HG03354 (cell line): ENCODE measurements around the gene ATP2A3.

Source experiments
- ATAC-seq: cut with Tn5 transposase; IDR thresholded peaks from one replicate; pipeline ENCODE4 v1.9.1; 2021; ENCODE audit warnings: mild to moderate bottlenecking; ENCODE audit not compliant: unreplicated experiment, poor library complexity, severe bottlenecking

The ATP2A3 gene

DNA sequence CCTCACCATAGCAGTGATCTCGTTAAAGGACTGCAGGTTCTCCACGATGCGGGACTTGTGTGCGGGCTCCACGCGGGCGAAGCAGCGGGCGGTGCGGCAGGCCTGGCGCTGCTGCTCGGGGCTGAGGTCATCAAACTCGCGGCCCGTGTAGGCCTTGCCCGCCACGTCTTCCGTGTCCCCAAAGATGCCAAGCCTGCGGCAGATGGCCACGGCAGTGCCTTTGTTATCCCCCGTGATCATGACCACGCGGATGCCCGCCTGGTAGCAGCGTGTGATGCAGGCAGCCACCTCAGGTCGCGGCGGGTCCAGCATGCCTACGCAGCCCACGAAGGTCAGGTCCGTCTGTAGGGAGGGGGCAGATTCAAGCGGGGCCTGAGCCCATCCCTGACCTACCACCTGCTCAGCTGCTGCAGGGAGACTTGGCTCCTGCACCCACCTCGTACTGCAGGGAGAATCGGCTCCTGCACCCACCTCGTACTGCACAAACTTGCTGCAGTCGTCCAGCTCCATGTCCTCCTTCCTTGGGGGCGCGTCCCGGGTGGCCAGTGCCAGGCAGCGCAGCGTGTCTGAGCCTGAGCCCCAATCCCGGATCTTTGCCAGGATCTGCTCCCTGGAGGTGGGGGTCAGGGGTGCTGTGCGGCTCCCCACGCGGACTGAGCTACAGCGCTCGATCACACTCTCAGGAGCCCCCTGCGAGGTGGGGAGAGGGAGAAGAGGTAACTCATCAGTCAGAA, 23.1 kb downstream of the ATP2A3 start:
- no peak for ATAC-seq

DNA sequence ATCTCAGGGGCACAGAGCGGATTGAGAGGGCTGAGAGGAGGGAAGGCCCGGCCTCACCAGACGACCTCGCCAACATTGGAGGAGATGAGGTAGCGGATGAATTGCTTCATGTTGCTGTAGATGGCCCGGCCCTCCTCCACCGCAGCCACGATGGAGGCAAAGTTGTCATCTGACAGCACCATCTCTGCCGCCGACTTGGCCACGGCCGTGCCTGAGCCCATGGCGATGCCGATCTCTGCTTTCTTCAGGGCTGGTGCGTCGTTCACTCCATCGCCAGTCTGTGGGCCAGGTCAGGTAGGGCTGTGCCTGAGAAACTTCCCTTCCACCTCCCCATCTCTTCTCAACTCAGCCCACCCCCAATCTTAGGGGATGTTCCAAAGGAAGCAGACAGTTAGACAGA, 26.9 kb downstream of the ATP2A3 start:
- no peak for ATAC-seq

- no peak for ATAC-seq
Measured at GRCh38 chr17:3935825-3936355, 28.3 kb downstream of the ATP2A3 start.

DNA sequence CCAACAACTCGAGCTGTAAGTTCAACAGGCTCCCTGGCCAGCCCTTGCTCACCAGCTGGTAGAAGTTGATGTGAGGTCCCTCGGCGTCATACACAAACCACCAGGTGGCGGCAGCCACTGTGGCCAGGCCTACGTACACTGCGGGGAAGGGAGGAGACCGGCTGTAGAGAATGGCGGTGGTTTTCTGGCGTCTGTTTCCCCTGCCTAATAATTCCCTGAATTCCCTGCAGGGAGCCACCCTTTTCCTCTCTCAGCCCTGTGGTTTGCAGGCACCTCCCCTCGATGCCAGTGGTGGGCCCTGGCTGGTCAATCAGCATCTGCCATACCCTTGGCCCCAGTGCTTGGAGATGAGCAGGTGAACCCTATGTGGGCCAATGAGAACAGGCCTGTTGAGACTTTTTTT, 29.1 kb downstream of the ATP2A3 start:
- no peak for ATAC-seq

DNA sequence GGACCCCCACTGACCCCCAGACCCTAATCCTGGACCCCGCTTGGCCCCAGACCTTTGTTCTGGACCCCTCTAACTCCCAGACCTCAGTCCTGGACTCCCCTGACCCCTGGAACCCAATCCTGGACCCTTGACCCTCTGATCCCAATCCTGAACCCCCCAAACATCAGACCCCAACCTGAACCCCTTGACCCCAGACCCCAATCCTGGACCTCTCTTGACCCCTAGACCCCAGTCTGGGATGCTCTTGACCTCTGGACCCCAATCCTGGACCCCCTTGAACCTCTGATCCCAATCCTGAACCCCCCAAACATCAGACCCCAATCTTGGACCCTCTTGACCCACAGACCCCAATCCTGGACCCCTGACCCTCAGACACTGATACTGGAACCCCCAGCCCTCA, 34.5 kb downstream of the ATP2A3 start:
- no peak for ATAC-seq

DNA sequence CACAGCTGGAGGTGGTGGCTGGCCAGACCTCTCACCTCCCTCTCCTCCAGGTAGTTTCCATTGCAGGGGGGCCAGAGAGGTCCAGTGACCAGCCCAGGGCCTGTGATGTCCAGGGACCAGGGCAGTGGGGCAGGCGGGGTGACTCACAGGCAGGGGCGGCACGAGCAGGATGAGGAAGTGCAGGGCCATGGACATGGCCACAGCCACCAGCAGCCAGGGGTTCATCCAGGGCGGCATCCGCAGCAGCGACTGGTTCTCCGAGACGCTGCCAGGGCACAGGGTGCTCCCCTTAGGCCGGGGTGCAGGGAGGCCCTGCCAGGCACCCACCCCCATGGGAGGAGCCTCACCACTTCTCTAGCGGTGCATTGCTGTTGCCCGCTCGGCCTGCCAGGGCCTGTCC, 35.1 kb downstream of the ATP2A3 start:
- no peak for ATAC-seq

GRCh38 chr17:3928406-3928805, 35.8 kb downstream of the ATP2A3 start:
- ATAC-seq, result no peak

GRCh38 chr17:3927628-3928340, 36.5 kb downstream of the ATP2A3 start:
- ATAC-seq, result no peak

- no peak for ATAC-seq
Measured at GRCh38 chr17:3926860-3927627, 37.2 kb downstream of the ATP2A3 start.

GRCh38 chr17:3925684-3926485, 38.4 kb downstream of the ATP2A3 start:
- no peak for ATAC-seq

- no peak for ATAC-seq
Measured at GRCh38 chr17:3924512-3925350, 39.5 kb downstream of the ATP2A3 start.

- no peak for ATAC-seq
Measured at GRCh38 chr17:3923466-3924190, 40.6 kb downstream of the ATP2A3 start.

- no peak for ATAC-seq
Measured at GRCh38 chr17:3922765-3923164, 41.5 kb downstream of the ATP2A3 start.

DNA sequence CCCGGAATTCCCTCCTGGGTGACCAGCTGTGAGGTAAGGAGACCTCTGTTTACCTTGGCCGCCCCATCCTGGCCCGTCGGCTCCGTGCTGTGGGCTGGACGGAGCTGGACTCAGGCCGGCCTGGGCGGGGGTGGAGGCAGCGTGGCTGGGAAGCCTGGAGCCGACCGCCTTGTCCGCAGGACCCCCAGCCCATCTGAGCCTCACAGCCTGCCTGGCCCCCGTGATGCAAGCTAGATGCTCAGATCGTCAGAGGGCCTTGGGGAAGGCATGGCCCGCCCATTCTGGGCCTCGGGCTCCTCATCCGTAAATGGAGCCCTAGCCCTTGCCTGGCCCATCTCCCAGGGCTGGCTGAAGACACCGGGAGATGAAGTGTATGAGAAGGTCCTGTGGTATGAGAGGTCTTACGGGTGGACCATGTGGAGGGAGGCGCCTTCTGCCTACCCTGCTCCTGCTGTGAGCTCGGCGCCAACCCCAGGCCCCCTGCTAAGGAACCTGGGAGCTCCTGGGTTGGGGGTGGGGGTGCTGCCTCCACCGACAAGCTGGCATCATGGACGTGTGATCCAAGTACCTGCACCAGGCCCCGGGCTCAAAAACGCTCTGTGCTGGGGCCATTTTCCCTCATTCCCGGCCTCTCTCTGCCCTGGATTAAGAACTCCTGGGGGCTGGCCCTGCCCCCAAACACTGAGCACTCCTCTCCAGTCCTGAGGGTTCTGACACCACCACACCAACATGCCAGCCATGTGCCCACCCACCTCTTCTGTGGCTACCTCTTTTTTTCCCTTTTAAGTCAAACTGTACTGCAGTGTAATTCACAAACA, 42.5 kb downstream of the ATP2A3 start:
- no peak for ATAC-seq

DNA sequence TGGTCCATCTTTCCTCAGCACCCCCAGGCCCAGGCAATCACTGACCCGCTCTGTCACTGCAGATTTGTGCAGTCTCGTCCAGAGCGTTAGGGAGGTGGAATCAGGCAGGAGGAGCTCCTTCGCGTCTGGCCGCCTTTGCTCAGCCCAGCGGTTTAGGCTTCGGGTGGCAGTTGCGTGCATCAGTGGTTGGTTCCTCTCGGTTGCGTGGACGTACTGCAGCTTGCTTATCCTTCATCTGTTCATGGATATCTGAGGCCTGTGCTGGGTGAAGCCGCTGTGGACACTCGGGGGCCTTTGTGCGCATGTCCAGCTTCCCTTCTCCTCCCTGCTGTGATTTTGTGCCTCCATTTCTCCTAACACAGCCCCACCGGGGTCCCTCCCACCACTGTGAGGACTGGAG, 43.2 kb downstream of the ATP2A3 start:
- no peak for ATAC-seq

DNA sequence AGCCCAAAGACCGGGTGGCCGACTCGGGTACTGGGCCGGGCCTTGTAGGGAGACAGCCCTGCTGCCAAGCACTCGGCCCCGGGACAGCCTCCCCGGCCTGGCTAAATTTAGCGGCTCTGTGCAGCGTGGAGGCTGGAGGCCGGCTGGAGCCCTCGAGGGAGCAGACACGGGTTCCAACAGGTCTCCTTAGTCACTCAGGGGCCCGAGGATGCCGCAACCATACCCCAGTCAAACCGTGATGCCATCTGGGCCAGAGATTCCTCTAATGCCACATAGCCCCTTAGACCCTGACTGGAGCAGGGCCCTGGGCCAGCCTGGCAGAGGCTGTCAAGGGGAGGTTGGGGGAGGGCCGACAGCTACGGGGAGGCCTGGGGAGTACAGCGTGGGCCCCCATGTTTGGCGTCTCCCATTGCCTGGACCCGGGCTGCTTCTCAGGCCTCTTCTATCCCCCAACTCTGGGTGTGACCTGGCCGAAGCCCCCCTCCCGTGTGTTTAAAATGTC, 45.1 kb downstream of the ATP2A3 start:
- ATAC-seq, result no peak

DNA sequence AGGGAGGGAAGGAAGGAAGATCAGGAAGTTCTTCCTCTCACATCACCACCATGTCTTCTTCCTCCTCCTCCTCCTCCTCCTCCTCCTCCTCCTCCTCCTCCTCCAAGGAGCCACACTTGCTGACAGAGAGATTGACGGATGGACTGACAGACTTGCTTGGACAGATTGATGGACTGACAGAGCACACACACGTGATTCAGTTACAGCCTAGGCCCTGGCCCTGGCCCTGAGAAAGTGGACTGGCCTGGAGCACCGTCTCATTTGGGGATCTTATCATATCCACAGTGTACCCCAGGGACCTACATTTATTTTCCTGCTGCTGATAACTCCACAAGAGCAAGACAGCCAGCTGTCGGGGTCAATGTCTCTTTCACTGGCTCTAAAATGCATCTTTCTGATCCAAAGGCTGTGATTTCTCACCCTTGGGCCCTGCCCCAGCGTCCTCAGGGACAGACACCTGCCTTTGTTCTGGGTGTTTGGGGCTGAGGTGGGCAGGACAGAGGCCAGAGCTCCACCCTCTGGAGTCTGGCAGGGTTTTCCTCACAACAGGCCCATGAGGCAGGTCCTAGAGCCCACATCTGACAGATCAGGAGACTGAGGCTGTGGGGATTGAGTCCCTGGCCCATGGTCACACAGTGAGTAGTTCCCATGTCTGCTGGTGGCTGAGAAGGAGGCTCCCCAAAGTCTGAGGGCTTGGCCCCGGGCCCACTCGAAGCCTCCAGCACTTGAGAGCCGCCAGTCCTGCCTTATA, 45.7 kb downstream of the ATP2A3 start:
- ATAC-seq, result no peak
